Amygdala (tissue), 56 donors: ENCODE data around the gene HIP1R.
"Not testable (repeated sequence)": the region's sequence is repeated elsewhere in the genome, so short reads cannot be mapped to it uniquely, and the experiment has no call there.

Experiments used
- DNase-seq, 56 donors: peaks; one replicate each; lab custom pipeline; 2025; lab: John Stamatoyannopoulos, UW

The HIP1R gene

GRCh38 chr12:122870163-122870842 is 35.0 kb downstream of the HIP1R start:
- DNase-seq, result no peak

GRCh38 chr12:122870867-122871664 is 35.8 kb downstream of the HIP1R start:
- peak in 18 of 56 donors; percentile 25 to 60 (median 42) for DNase-seq

DNA sequence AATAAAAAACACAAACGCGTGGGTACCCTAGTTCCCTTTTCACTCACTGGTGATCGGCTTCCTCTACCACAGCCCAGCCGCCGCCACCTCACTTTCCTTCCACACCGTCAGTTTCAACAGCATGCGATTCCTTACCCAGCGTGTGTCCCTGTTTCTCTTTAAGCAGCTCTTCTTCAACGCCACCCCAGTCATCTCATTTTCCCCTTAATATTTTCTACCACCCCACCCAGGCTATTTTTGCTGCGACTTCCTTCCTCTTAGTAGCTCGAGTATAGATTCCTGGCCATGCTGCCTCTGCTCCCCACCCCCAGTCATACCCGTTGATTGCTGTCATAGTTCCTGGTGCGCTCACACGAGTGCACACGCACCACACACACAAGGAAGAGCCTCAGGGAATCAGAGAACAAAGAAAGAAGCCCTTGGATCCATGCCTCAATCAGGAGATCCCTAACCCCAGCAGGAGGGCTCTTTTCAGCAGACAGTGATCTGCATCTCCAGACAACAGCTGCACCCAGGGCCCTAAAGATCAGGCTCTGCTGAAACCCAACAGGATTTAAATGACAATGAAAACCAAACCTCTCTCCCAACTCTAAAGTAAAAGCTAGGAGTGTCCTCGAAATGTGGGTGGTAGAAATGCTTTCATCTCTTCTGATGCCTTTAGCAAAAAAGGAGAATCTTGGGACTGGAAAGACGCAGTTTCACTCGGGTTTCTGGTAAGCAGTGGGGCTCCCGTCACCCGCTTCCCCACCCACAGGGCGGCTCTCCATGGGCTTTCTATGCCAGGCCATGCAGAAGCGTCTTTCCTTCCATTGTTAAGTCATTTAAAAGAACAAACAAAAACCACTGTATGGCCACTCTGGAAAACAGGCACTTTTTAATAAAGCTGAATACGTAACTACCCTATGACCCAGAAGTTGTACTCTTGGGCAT is 36.9 kb downstream of the HIP1R start:
- peak in 17 of 56 donors; percentile 22 to 75 (median 51) for DNase-seq

GRCh38 chr12:122872815-122873361 is 37.6 kb downstream of the HIP1R start:
- no peak for DNase-seq

GRCh38 chr12:122873540-122873939 is 38.3 kb downstream of the HIP1R start:
- no peak for DNase-seq

DNA sequence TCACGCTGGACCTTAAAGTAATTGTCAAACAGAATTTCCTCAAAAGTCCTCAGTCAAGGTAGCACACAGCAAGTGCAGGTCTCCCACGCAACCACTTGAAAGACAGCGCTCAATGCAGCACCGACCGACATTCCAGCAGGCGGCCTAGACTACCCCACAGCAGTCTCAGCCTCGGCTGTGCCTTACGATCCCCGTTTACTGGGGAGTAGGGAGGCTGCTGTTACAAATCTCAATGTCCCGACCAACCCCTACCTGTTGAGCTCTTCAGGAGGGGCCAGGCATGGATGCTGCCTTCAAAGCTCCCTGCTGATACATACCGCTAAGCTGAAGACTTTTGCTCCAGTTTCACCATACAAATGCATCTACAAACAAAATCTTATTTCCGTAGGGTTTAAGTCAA is 38.8 kb downstream of the HIP1R start:
- DNase-seq, result no peak

- DNase-seq, result peak in 9 of 56 donors; percentile 26 to 58 (median 36)
Observed at GRCh38 chr12:122875590-122876220, 40.4 kb downstream of the HIP1R start.

DNA sequence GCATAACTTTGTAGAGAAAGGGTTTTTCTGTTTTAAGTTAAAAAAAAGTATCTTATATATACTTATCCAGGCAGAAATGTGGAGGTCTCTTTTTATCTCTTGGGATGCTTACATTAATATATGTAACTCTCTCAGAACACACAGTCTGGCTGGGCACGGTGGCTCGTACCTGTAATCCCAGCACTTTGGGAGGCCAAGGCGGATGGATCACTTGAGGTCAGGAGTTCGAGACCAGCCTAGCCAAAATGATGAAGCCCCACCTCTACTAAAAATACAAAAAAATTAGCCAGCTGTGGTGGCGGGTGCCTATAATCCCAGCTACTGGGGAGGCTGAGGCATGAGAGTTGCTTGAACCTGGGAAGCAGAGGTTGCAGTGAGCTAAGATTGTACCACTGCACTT is 41.0 kb downstream of the HIP1R start:
- not testable (repeated sequence) for DNase-seq

DNA sequence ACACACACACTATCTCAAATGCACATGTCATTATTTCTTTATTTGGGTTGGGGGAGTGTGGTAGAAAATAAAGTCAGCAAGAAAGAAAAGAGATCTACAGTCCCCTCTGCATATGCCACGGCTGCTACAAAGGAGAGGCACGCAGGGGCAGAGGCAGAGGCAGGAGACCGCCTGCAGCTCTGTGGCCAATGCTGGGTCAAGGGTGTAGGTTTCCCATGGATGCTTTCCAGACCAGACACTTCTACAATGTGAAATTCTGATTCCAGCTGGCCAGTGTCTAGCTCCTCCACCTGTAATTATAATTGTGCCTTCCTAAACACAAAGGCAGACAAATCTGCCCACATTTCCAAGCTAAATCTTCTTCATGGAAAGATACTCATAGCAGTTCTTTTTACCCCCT is 41.5 kb downstream of the HIP1R start:
- no peak for DNase-seq

DNA sequence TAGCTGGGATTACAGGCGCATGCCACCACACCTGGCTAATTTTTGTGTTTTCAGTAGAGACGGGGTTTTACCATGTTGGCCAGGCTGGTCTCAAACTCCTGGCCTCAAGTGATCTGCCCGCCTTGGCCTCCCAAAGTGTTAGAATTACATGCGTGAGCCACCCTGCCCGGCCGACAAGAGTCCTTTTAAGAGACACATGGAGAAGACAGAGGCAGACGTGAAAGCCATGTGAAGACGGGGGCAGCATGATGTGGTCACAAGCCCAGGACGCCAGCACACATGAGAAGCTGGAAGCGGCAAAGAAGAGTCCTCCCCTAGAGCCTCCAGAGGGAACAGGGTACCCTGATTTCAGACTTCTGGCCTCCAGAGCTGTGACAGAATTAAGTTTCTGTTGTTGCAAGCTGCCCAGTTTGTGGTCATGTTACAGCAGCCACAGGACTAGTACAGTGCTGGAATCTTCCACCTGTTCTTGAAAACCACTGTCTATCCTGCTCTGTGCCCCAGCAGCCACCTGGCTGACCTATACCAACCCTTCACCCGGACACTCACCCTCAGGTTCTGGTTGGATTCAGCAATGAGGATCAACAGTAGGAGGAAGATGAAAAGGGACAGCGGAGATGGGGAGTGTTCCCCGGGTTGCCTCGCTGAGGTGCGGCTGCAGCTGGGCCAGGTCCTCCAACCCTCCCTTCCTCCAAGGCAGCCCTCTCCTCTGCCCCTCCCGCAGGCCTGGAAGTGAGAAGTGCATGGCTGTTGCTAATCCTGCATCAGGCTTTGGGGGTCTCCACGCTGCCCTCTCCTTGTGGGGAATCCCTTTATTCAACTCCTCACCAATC is 43.7 kb downstream of the HIP1R start:
- DNase-seq, result no peak

DNA sequence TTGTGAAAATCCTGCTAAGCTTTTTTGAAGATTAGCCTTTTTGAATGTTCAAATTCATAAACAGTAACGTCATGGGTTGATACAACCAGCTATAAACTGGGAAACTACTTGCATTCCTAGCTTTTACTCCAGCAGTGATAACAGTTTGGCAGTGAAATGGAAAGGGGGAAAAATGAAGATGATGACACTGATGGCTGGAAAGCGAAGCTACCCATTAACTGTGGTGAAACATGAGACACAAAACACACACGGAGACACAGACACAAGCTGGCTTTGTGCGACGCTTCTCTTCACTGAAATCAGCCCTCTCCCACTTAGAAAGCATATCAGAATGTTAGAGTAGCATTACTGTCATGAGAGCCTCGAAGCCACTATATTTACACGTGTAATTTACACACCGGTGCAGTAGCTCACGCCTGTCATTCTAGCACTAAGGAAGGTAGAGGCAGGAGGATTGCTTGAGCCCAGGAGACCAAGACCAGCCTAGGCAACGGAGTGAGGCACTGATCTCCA is 45.0 kb downstream of the HIP1R start:
- DNase-seq, result no peak

DNA sequence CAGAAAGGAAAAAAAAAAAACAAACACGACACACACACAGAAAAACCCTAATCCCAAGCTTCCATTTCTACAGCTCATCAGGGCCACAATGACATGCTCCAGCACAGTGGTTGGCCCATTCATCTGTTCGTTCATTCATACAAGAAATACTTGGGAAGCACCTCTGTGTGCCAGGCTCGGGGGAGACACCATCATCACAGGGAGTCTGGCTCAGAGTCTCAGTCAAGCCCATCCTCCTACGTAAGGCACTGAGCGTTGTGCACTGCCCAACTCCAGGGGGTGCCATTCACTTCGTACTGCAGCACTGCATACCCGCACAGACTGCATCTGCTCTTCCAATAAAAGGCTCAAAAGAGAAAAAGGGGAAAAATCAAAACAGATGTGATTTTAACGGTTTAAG is 45.4 kb downstream of the HIP1R start:
- peak in 40 of 56 donors; percentile 20 to 81 (median 58) for DNase-seq

DNA sequence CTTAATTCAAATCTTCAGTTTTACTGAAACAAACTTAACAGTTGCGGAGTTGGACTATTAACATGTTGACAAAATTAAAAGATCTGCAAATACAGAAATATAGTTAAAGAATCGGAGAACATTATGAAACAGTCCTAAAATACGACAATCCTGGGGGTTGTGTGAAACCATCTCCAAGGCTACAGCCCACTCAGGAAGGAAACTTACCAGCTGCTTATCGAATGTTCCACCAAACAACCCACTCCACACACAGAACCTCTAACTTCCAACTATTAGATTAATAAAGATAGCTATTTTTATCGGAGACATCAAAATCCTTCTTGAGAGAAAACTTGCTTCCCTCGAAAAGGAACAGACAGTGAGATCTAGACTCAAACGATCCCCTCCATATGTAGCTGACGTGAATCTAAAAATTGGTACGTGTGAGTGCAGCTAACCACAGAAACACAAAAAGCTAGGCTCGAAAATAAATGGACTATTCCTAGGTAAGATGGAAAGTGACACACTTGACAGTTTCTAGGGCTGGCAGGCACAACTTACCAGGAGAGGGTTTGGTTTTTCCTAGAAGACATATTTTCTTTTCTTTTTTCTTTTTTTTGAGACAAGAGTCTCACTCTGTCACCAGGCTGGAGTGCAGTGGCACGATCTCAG is 47.8 kb downstream of the HIP1R start:
- peak in 2 of 56 donors; percentile 37 to 47 for DNase-seq

GRCh38 chr12:122884091-122884826 is 49.0 kb downstream of the HIP1R start:
- DNase-seq, result no peak

- no peak for DNase-seq
Observed at GRCh38 chr12:122884860-122885259, 49.6 kb downstream of the HIP1R start.

DNA sequence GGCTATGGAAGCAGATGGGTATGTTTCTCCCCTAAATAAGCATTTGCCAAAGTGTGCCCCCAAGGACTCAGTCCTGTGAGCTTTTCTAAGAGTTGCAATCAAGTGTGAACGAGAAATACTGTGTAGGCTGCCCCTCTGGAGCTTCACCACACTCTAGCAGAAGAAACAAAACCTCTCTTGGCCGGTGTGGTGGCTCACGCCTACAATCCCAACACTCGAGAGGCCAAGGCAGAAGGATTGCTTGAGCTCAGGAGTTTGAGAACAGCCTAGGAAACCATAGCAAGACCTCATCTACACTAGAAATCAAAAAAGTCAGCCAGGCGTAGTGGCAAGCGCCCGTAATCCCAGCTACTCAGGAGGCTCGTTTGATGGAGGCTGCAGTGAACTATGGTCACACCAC is 50.9 kb downstream of the HIP1R start:
- no peak for DNase-seq
